ENCODE measurements around the gene CYP26A1.

GRCh38 chr10:93032809-93033137 is 40.9 kb upstream of the CYP26A1 start:
- TF ChIP-seq CTCF (IDR thresholded peaks at IDR 0.05) (no peak), POLR2A (IDR thresholded peaks at IDR 0.05) (no peak)

Measured in suprapubic skin (tissue), 3 donors.